Calu3 (cell line): ENCODE data around the gene GALNTL6. TPM values are rescaled to one million over a fixed set of nuclear protein-coding genes. Genes with fewer than 3 reads are reported as not detected.

Experiments
- BruUV-seq: library from RNA; stranded (reverse); fragments of 400-500 nt; replicated peaks from 2 replicates; lab custom pipeline; 2021; lab: Mats Ljungman, UMichigan
- CTCF ChIA-PET: fragments of 300-600 bp; sonication (Branson Sonifier 250); formaldehyde crosslinking; loops from one replicate; lab custom pipeline; 2022; ENCODE audit warnings: antibody characterized with exemption; lab: Charles Lee
- DNase-seq: peaks from one replicate; pipeline ENCODE4 v3.0.0; 2022
- H3K27ac Mint-ChIP-seq: one replicate; pipeline ENCODE4 v1.8.0; 2022; ENCODE audit warnings: mixed read lengths; ENCODE audit not compliant: unreplicated experiment
- H3K27me3 Mint-ChIP-seq: one replicate; pipeline ENCODE4 v1.8.0; 2022; ENCODE audit warnings: mixed read lengths; ENCODE audit not compliant: unreplicated experiment
- H3K36me3 Mint-ChIP-seq: one replicate; pipeline ENCODE4 v1.8.0; 2022; ENCODE audit warnings: mild to moderate bottlenecking, moderate library complexity, mixed read lengths; ENCODE audit not compliant: insufficient read depth, unreplicated experiment
- H3K4me1 Mint-ChIP-seq: one replicate; pipeline ENCODE4 v1.8.0; 2022; ENCODE audit warnings: mild to moderate bottlenecking, low read depth, mixed read lengths; ENCODE audit not compliant: unreplicated experiment
- H3K4me3 Mint-ChIP-seq: one replicate; pipeline ENCODE4 v1.8.0; 2022; ENCODE audit warnings: mild to moderate bottlenecking, low read depth, moderate library complexity, mixed read lengths; ENCODE audit not compliant: unreplicated experiment
- H3K9me3 Mint-ChIP-seq: one replicate; pipeline ENCODE4 v1.8.0; 2022; ENCODE audit warnings: low read depth, mixed read lengths; ENCODE audit not compliant: unreplicated experiment
- CTCF ChIP-seq: fragments of 200-600 bp; IDR thresholded peaks from one replicate; pipeline ENCODE4 v1.8.0; 2022; ENCODE audit warnings: antibody characterized with exemption; ENCODE audit not compliant: unreplicated experiment
- intact Hi-C: fragments of 100-400 bp; cut with micrococcal nuclease; formaldehyde crosslinking; loops from one replicate; pipeline ENCODE4 v1.10.0; 2022; ENCODE audit not compliant: unreplicated experiment
- total RNA-seq: library from RNA; stranded (reverse); gene quantifications from 2 replicates; pipeline ENCODE4 v1.2.3, GENCODE V29; 2022

Gene GALNTL6
- total RNA-seq, 1 experiment from 2014 or later = not detected

- CTCF ChIA-PET = no interaction called here
- BruUV-seq = no TSS peak
- no peaks in the 10 kb centered on the region for H3K4me1 Mint-ChIP-seq
- H3K27ac Mint-ChIP-seq = no peak overlapping the region
- peaks cover 7% of the 10 kb centered on the region for H3K9me3 Mint-ChIP-seq
- TF ChIP-seq CTCF = no peak
- intact Hi-C loops = no loop called here
- no peak for DNase-seq
- H3K36me3 Mint-ChIP-seq = no peaks in the 10 kb centered on the region
- H3K27me3 Mint-ChIP-seq = no peaks in the 10 kb centered on the region
- no peak overlapping the region for H3K4me3 Mint-ChIP-seq
Observed at GRCh38 chr4:172245516-172245915, 432.3 kb downstream of the GALNTL6 start.

GRCh38 chr4:172253409-172253808, 440.2 kb downstream of the GALNTL6 start:
- H3K36me3 Mint-ChIP-seq = no peaks in the 10 kb centered on the region
- CTCF ChIA-PET = no interaction called here
- H3K27ac Mint-ChIP-seq = no peak overlapping the region
- peaks cover 4% of the 10 kb centered on the region for H3K9me3 Mint-ChIP-seq
- H3K27me3 Mint-ChIP-seq = no peaks in the 10 kb centered on the region
- H3K4me1 Mint-ChIP-seq = no peaks in the 10 kb centered on the region
- no peak for DNase-seq
- intact Hi-C loops = no loop called here
- no TSS peak for BruUV-seq
- TF ChIP-seq CTCF = no peak
- no peak overlapping the region for H3K4me3 Mint-ChIP-seq

GRCh38 chr4:172256820-172257219, 443.6 kb downstream of the GALNTL6 start:
- Mint-ChIP-seq H3K27ac (no peak overlapping the region), H3K9me3 (no peaks in the 10 kb centered on the region), H3K27me3 (no peaks in the 10 kb centered on the region), H3K4me3 (no peak overlapping the region), H3K36me3 (no peaks in the 10 kb centered on the region), H3K4me1 (no peaks in the 10 kb centered on the region)
- DNase-seq = no peak
- TF ChIP-seq CTCF = no peak
- BruUV-seq = no TSS peak
- CTCF ChIA-PET = no interaction called here
- intact Hi-C loops = no loop called here

- no peaks in the 10 kb centered on the region for H3K36me3 Mint-ChIP-seq
- intact Hi-C loops = no loop called here
- no peak for TF ChIP-seq CTCF
- CTCF ChIA-PET = no interaction called here
- H3K4me1 Mint-ChIP-seq = no peaks in the 10 kb centered on the region
- no peak overlapping the region for H3K27ac Mint-ChIP-seq
- no peak for DNase-seq
- no peaks in the 10 kb centered on the region for H3K27me3 Mint-ChIP-seq
- H3K4me3 Mint-ChIP-seq = no peak overlapping the region
- H3K9me3 Mint-ChIP-seq = no peaks in the 10 kb centered on the region
- BruUV-seq = no TSS peak
Observed at GRCh38 chr4:172270397-172270796, 457.2 kb downstream of the GALNTL6 start.
